Body of pancreas (tissue), 4 donors: ENCODE measurements around the gene GAS5. TPM values are rescaled to one million over a fixed set of nuclear protein-coding genes. Genes with fewer than 3 reads are reported as not detected.
"Not testable (repeated sequence)": the region's sequence is repeated elsewhere in the genome, so short reads cannot be mapped to it uniquely, and the experiment has no call there.

ENCODE experiments used
- ATAC-seq: fragments of 150-250 bp; one replicate; pipeline ENCODE4 v1.9.1; 2016
- DNase-seq, 4 donors: peaks; one replicate each; pipeline ENCODE4 v3.0.0-alpha.2; 2019
- H3K27ac ChIP-seq, 4 donors: fragments of 200-600 bp; sonication (generic); 1 replicate in 3 of 4; 2 replicates in 1 of 4; pipeline versions ENCODE4 v1.5.1 to v1.6.1; 2016 to 2019; ENCODE audit warnings: mild to moderate bottlenecking in 1 of 4, mixed read lengths in 1 of 4, moderate library complexity in 1 of 4
- H3K27me3 ChIP-seq, 2 donors: fragments of 200-600 bp; sonication (generic); one replicate each; pipeline ENCODE4 v1.6.0; 2016; ENCODE audit warnings: mild to moderate bottlenecking in 1 of 2
- H3K36me3 ChIP-seq, 2 donors: fragments of 200-600 bp; sonication (generic); replicated peaks in 1 of 2; 2 replicates each; pipeline ENCODE4 v1.5.1; 2016; ENCODE audit warnings: low read depth in 2 of 2; ENCODE audit not compliant: insufficient read depth in 1 of 2
- H3K4me1 ChIP-seq: fragments of 200-600 bp; sonication (generic); one replicate; pipeline ENCODE4 v1.6.0; 2016
- H3K4me3 ChIP-seq, 2 donors: fragments of 200-600 bp; sonication (generic); 1 replicate in 1 of 2; 2 replicates in 1 of 2; pipeline ENCODE4 v1.5.1; 2016 to 2019
- H3K9me3 ChIP-seq, 3 donors: fragments of 200-600 bp; sonication (generic); 1 replicate in 2 of 3; 2 replicates in 1 of 3; pipeline ENCODE4 v1.5.1; 2016
- CTCF ChIP-seq, 7 experiments: fragments of 450-650 bp in 4 of 7; fragments of 200-600 bp in 3 of 7; sonication (generic) in 3 of 7; IDR thresholded peaks; one replicate each; pipeline ENCODE4 v1.5.1; 2016 to 2019; ENCODE audit warnings: antibody characterized with exemption in 7 of 7
- POLR2A ChIP-seq, 3 donors: fragments of 450-650 bp; IDR thresholded peaks; one replicate each; pipeline ENCODE4 v1.6.1; 2016; ENCODE audit warnings: antibody characterized with exemption in 3 of 3, mild to moderate bottlenecking in 2 of 3
- WGBS, 2 donors: methylation state at CpG; one replicate each; pipeline ENCODE4 v1.1.5; 2017; 5-methylcytosine and 5-hydroxymethylcytosine counted together
- intact Hi-C: fragments of 100-400 bp; cut with DNase I; formaldehyde crosslinking; loops from one replicate; pipeline ENCODE4 v1.15.1; 2023
- total RNA-seq, 2 donors: library from RNA; depleted of rRNA; stranded (reverse); fragments of >200 nt; gene quantifications; one replicate each; pipeline ENCODE4 v1.1.0, GENCODE V29; 2016

Gene GAS5
- total RNA-seq, 2 donors from 2014 or later, result 413 to 570 TPM

GRCh38 chr1:173886746-173887611 lies 19.2 kb upstream of the GAS5 start:
- Histone ChIP-seq H3K4me3 (no peak overlapping the region), H3K36me3 (no peaks in the 10 kb centered on the region), H3K4me1 (no peaks in the 10 kb centered on the region), H3K9me3 (no peaks in the 10 kb centered on the region), H3K27ac (no peak overlapping the region), H3K27me3 (no peaks in the 10 kb centered on the region)
- WGBS, 2 donors, result 74 to 89% methylated on average over 4 of the region's 4 CpGs
- DNase-seq (no peak), ATAC-seq (no peak)
- TF ChIP-seq POLR2A (IDR thresholded peaks at IDR 0.05) (no peak), CTCF (IDR thresholded peaks at IDR 0.05) (no peak)
- intact Hi-C loops, result no loop called here

GRCh38 chr1:173884701-173885100 lies 16.9 kb upstream of the GAS5 start:
- Histone ChIP-seq H3K4me1 (no peaks in the 10 kb centered on the region), H3K4me3 (no peak overlapping the region), H3K27me3 (no peaks in the 10 kb centered on the region), H3K9me3 (no peaks in the 10 kb centered on the region), H3K36me3 (no peaks in the 10 kb centered on the region), H3K27ac (no peak overlapping the region)
- 92 to 95% methylated on average over 5 of the region's 5 CpGs for WGBS, 2 donors
- intact Hi-C loops, result no loop called here
- TF ChIP-seq POLR2A (IDR thresholded peaks at IDR 0.05), result no peak
- no peak for TF ChIP-seq CTCF (IDR thresholded peaks at IDR 0.05)
- ATAC-seq (no peak), DNase-seq (no peak)

- H3K9me3 ChIP-seq, H3K27ac ChIP-seq, intact Hi-C loops, DNase-seq, H3K36me3 ChIP-seq, H3K4me3 ChIP-seq, H3K27me3 ChIP-seq, ATAC-seq, H3K4me1 ChIP-seq: not testable (repeated sequence)
- WGBS, 2 donors, result 85 to 86% methylated on average over 4 of the region's 4 CpGs
Observed at GRCh38 chr1:173881117-173881516, 13.3 kb upstream of the GAS5 start.

GRCh38 chr1:173878251-173878650 lies 10.5 kb upstream of the GAS5 start:
- Histone ChIP-seq H3K27me3 (no peaks in the 10 kb centered on the region), H3K36me3 (no peaks in the 10 kb centered on the region), H3K9me3 (no peaks in the 10 kb centered on the region), H3K4me1 (no peaks in the 10 kb centered on the region), H3K27ac (no peak overlapping the region), H3K4me3 (no peak overlapping the region)
- intact Hi-C loops, result no loop called here
- ATAC-seq, result no peak
- no peak for TF ChIP-seq POLR2A (IDR thresholded peaks at IDR 0.05)
- TF ChIP-seq CTCF (IDR thresholded peaks at IDR 0.05), result no peak
- no peak for DNase-seq

- H3K27me3 ChIP-seq, result no peaks in the 10 kb centered on the region
- WGBS, 2 donors, result 74 to 77% methylated on average over 5 of the region's 5 CpGs
- ATAC-seq, result no peak
- no peaks in the 10 kb centered on the region for H3K9me3 ChIP-seq
- no peaks in the 10 kb centered on the region for H3K4me1 ChIP-seq
- DNase-seq, result no peak
- H3K36me3 ChIP-seq, result no peaks in the 10 kb centered on the region
- intact Hi-C loops, result no loop called here
- H3K27ac ChIP-seq, result no peak overlapping the region
- H3K4me3 ChIP-seq, result no peak overlapping the region
- TF ChIP-seq POLR2A (IDR thresholded peaks at IDR 0.05), result no peak
- no peak for TF ChIP-seq CTCF (IDR thresholded peaks at IDR 0.05)
Observed at GRCh38 chr1:173876732-173877131, 8.9 kb upstream of the GAS5 start.
